ENCODE results near the gene OR4F15. TPM values are rescaled to one million over a fixed set of nuclear protein-coding genes. Genes with fewer than 3 reads are reported as not detected.
"Not testable (repeated sequence)": the region's sequence is repeated elsewhere in the genome, so short reads cannot be mapped to it uniquely, and the experiment has no call there.

The OR4F15 gene, protein sequence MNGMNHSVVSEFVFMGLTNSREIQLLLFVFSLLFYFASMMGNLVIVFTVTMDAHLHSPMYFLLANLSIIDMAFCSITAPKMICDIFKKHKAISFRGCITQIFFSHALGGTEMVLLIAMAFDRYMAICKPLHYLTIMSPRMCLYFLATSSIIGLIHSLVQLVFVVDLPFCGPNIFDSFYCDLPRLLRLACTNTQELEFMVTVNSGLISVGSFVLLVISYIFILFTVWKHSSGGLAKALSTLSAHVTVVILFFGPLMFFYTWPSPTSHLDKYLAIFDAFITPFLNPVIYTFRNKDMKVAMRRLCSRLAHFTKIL
- not detected for total RNA-seq
- long read RNA-seq, result 0 reads

DNA sequence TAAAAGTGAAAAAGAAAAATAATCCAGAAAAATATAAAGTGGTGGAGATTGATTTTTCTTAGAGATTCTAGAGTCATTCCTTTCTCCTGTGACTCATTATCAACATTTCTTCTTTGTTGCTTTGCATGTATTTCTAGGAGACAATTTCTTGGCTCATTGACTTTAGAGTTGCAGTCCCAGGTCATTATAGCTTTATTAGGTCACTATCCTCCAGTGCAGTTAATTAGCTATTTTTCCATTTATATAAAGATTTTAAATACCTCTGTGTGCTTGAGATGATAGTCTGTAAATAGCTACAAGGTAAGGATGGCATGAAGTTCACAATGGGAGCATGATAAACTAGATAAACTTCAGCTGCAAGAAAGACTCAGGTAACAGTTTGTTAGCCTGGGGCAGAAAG lies at the start of gene OR4F15:
OR4F15 (plus strand) TSS at position 301 of the 400 bp plus-strand sequence. CDS start 5,985 bp downstream, outside the sequence.
- intact Hi-C loops (cut with micrococcal nuclease), result no loop called here
- no peak for ATAC-seq
- DNase-seq, result no peak

GRCh38 chr15:101764669-101765339 lies 47.2 kb upstream of the OR4F15 start:
- ATAC-seq (peak; percentile 99), DNase-seq (peak; percentile 52)
- intact Hi-C loops (cut with micrococcal nuclease), result not testable (repeated sequence)

GRCh38 chr15:101765340-101765671 lies 46.7 kb upstream of the OR4F15 start:
- intact Hi-C loops (cut with micrococcal nuclease); ATAC-seq; DNase-seq: not testable (repeated sequence)

DNA sequence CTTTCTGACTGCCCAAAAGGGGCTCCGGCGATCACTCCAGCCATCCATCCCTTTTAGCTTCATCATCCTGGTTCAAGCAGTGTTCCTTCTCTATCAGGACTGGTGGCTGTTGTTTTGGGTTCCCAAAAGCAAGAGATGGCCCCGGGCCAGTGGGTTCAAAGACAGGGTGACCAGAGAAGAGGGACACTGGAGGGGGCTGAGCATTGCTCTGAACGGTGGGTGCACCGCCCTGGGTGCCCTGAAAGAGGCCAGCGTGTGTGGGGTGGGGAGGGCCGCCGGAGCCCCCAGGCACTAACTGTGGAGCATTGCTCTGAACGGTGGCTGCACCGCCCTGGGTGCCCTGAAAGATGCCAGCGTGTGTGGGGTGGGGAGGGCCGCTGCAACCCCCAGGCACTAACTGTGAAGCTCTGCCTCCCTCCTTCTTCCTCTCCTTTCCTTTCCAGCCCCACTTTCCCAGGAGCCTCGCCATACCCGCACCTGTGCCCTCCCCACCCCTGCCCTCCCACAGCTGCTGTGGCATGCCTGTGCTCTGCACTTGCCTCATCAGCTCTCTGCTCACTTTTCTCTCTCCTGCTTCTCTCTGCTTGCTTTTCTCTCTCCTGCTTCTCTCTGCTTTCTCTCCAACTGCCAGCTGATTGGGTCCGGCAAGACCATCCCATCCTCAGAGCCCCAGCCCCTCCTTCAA lies 46.1 kb upstream of the OR4F15 start:
- ATAC-seq (peak; percentile 30), DNase-seq (no peak)
- intact Hi-C loops (cut with micrococcal nuclease), result no loop called here

GRCh38 chr15:101767083-101767640 lies 44.8 kb upstream of the OR4F15 start:
- ATAC-seq; DNase-seq; intact Hi-C loops (cut with micrococcal nuclease): not testable (repeated sequence)

DNA sequence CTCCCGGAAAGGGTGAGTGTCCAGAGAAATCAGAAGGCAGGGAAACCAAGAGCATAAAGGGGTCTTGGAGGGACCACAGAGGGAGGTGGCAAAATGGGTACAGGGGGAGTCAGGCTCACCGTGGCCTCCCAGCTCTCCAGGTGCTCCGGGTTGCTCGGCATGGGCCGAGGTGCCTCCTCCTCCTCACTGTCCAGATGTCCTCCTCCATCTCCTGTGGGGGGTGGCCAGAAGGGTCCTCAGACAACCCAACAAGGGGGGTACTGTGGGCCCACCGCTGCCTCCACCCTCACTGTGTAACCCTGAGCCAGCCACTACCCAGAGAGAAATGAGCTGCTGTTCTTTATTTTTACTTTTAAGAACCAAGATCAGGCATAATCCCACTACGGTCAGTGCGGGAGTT lies 39.1 kb upstream of the OR4F15 start:
- intact Hi-C loops (cut with micrococcal nuclease), result no loop called here
- ATAC-seq, result no peak

DNA sequence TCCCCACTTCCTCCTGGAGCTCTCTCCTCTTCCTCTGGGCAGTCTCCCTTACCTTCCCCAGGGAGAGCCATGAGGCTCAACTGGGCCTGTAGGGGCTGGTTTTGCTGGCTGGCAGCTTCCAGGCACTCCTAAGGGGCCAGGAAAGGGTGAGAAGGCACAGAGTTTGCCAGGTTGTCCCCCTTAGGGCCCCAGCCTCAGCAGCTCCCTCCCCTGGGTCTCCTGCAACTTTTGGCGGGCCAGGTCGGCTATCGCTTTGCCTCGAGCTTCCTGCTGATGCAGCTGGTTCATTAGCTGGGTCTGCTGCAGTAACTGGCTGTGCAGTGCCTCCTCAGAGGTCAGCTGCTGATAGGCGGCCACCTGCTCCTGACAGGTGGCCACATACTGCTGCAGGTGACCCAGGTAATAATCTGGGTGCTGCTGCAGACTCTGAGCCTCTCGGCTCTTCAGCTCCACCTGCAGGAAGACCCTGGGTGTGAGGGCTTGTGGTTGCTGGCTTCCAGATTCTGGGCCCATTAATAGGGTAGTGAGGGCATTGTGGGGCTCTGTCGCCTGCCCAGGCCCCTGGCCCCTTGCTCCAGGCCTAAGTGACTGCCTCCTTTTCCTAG lies 38.4 kb upstream of the OR4F15 start:
- intact Hi-C loops (cut with micrococcal nuclease), result no loop called here
- no peak for ATAC-seq

More for the DNA sequence above, 39.1 kb upstream of the OR4F15 start:
- DNase-seq, result no peak

DNA sequence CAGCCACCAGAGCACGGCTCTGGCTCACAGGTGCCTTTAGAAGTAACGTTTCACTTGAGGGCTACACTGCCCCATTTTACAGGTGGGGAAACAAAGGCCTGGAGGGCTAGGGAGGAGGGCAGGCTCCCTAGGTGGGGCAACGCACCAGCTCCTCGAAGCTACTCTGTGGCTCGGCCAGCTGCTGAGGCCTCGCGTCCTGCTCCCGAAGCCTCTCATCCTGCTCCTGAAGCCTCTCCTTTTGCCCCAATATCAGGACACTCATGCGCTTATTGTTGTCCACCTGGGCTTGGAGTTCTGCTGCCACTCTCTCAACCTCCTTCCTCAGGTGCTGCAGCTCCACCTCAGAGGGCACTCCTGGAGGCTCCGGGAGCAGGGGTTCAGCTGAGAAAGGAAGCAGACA lies 36.9 kb upstream of the OR4F15 start:
- no peak for ATAC-seq
- intact Hi-C loops (cut with micrococcal nuclease), result no loop called here
- no peak for DNase-seq

More for the DNA sequence above, 38.4 kb upstream of the OR4F15 start:
- DNase-seq, result no peak

- DNase-seq; ATAC-seq; intact Hi-C loops (cut with micrococcal nuclease): not testable (repeated sequence)
These were observed 33.4 kb upstream of the OR4F15 start for GRCh38 chr15:101778576-101778975.

DNA sequence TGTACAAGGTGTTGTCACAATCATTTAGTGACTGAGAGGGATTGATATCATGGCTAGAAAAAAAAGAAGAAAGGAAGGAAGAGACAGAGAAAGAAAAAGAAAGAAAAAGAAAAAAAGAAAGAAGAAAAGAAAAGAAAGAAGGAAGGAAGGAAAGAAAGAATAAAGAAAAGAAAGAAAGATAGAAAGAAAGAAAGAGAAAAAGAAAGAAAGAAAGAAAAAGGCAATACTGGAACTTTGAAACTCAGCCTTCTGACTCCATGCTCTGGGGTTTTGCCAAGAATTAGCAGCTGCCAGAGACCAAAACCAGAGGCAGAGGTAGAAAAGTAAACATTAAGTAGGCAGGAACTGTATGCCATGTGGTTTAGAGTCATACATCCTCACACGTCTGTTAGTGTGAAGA lies 31.8 kb upstream of the OR4F15 start:
- ATAC-seq; DNase-seq; intact Hi-C loops (cut with micrococcal nuclease): not testable (repeated sequence)

- ATAC-seq (no peak), DNase-seq (no peak)
- intact Hi-C loops (cut with micrococcal nuclease), result no loop called here
These were observed 30.1 kb upstream of the OR4F15 start for GRCh38 chr15:101781928-101782327.

DNA sequence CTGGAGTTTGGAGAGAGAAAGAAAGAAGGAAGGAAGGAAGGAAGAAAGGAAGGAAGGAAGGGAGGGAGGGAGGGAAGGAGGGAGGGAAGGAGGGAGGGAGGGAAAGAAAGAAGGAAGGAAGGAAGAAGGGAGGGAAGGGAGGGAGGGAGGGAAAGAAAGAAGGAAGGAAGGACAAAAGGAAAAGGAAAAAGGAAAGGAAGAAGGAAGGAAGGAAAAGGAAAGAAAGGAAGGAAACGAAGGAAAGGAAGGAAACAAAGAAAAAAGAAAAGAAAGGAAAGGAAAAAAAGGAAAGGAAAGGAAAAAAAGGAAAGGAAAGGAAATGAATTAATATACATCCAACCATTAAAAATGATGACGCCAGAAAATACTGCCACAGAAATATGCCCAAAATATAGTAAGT lies 27.4 kb upstream of the OR4F15 start:
- ATAC-seq (no peak), DNase-seq (no peak)
- intact Hi-C loops (cut with micrococcal nuclease), result no loop called here

DNA sequence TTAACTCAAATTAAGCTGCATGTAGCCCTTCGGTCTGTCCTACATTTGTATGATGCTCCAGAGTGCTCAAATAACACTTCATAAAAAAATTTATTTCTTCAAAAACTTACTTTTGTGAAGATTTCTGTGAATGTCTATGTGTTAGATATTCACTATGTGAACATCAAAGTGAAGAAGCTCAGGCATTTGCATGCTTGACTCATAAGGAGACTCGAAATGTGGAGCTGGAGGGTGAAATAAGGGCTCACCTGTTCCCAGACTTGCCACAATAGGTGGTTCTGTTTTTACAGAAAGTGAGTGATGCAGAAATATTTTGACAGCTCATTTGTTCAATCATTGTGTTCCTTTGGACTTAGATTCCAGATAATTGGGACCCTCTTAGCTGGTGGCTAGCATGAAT lies 25.6 kb upstream of the OR4F15 start:
- DNase-seq; intact Hi-C loops (cut with micrococcal nuclease); ATAC-seq: not testable (repeated sequence)

- intact Hi-C loops (cut with micrococcal nuclease); ATAC-seq; DNase-seq: not testable (repeated sequence)
These were observed 24.0 kb upstream of the OR4F15 start for GRCh38 chr15:101788001-101788400.

DNA sequence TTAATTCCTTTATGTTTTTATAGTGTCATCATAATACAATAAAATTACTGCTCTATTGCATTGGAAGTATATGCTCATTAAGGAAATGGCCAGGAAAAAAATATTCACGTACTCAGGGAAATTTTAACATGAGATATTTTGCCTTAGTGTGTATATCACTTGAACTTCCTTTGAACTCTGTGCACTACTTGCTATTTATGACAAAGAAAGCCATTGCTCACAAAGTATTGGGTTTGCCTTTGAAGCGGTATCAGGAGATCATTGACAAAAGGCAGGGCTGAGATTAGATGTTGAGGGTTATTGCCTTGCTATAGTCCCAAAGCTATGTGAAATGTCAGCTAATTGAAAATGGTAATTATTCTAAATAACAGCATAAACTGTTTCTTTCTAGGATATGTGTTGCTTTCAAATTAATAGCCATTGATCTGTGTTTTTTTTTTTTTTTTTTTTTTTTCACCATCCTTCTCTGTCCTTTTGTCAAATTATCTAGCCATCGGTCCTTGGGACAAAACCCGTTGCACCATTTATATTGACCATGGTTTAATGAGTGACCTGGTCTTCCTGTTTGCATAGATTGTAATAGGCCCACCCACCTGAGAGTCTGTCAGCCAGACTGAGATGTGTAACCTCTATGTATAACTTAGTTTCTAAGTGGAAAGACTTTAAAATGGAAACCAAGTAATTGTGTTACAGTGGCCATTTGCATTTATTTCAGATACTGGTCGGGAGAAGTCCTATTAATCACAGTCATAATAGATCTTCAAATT lies 23.3 kb upstream of the OR4F15 start:
- DNase-seq; intact Hi-C loops (cut with micrococcal nuclease); ATAC-seq: not testable (repeated sequence)

DNA sequence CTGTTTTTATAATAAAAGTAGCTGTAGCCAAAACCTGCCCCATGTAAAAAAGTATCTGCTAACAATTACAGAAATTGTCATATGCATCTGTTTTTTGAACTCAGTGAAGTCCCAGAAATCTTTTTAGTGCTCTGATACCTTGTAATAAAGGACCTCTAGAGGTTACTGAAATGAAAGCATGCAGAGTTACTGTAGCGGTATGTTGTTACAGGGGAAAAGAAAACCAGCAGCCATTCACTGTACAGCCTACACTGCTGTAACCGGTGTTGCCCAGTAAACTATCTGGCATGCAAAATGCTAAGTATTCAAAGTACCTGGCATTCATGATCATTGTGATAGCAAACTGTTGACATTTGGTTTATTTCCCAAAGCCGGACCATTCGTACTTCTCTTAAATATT lies 21.3 kb upstream of the OR4F15 start:
- ATAC-seq; DNase-seq; intact Hi-C loops (cut with micrococcal nuclease): not testable (repeated sequence)

DNA sequence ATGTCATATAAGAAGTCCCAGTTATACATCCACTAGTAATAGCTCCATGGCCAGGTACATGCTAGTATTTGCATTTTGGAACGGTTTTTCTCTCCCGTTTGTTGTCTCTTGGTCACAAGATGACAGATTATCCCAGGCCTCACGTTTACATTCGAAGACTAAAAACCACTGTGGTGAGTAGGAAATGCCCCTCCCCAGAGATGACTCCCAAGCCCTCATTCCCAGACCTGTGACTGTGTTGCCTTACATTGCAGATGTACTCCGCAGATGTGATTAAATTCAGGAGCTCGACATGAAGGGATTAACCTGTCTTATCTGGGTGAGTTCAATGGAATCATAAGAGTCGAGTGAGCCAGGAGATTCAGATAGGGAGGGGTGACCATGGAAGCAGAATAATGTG lies 18.0 kb upstream of the OR4F15 start:
- DNase-seq; intact Hi-C loops (cut with micrococcal nuclease); ATAC-seq: not testable (repeated sequence)

- intact Hi-C loops (cut with micrococcal nuclease), result no loop called here
- DNase-seq (no peak), ATAC-seq (no peak)
These were observed 16.5 kb upstream of the OR4F15 start for GRCh38 chr15:101795455-101795854.

- DNase-seq, result no peak
- intact Hi-C loops (cut with micrococcal nuclease), result no loop called here
These were observed 12.3 kb upstream of the OR4F15 start for GRCh38 chr15:101799665-101800064.

More at GRCh38 chr15:101799665-101800064, 12.3 kb upstream of the OR4F15 start:
- ATAC-seq, result no peak

Data from left ventricle myocardium superior (tissue), 1 donor.